HG03521 (cell line): Measurements from ENCODE around the gene TAF11L13.

ENCODE experiments used
- ATAC-seq: cut with Tn5 transposase; IDR thresholded peaks from one replicate; pipeline ENCODE4 v1.9.1; 2021; ENCODE audit warnings: mild to moderate bottlenecking, moderate library complexity; ENCODE audit not compliant: unreplicated experiment

The TAF11L13 gene

DNA sequence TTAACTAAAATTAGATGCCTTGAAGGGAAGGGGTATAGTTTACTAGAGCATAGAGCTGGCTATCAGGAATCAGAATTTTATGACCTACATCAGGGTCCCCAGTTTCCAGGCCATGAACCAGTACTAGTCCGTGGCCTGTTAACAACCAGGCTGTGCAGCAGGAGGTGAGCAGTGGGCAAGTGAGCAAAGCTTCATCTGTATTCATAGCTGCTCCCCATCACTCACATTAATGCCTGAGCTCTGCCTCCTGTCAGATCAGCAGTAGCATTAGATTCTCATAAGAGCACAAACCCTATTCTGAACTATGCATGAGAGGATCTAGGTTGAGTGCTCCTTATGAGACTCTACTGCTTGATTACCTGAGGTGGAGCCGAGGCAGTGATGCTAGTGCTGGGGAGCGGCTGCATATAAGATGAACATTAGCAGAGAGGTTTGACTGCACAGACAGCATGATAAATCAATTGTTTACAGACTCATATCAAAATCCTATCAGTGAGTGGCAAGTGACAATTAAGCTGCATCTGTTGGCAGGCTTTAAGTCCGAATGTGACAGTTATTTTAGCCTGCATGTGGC lies 47.0 kb downstream of the TAF11L13 start:
- no peak for ATAC-seq

DNA sequence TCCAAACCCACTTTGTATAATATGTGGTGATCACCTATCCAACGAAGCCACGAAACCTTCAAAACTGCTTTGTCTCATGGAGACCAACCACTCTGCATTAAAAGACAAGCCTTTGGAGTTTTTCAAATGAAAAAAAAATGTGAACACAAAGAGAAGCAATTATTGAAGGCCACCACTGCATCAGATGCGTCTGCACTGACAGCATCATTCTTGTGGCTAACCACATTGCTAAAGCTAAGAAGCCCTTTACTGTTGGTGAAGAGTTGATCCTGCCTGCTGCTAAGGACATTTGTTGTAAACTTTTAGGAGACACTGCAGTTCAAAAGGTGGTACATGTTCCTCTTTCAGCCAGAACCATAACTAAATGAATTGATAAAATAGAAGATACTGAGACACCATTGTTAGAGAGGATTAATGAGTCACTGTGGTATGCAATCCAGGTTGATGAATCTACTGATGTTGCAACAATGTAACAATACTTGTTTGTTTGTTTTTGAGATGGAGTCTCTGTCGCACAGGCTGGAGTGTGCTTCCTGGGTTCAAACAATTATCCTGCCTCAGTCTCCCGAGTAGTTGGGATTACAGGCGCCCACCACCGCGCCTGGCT lies 47.8 kb downstream of the TAF11L13 start:
- no peak for ATAC-seq

DNA sequence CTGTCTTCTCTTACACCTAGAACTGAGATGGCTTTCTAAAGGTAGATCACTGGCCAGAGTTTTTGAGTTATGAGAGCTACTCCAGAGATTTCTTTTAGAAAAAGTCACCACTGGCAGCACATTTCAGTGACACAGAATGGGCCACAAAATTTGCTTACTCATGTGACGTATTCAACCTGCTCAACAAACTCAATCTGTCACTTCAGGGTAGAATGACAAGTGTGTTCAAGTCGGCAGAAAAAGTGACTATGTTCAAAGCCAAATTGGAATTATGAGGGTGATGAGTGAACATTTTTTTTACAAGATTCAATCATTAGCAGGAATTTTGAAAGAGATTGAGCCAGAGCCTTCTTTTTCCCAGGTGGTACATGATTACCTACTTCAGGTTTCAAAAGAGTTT lies 48.8 kb downstream of the TAF11L13 start:
- ATAC-seq: no peak
